ENCODE measurements around the gene STK32C. TPM values are rescaled to one million over a fixed set of nuclear protein-coding genes. Genes with fewer than 3 reads are reported as not detected.
"Not testable (repeated sequence)": the region's sequence is repeated elsewhere in the genome, so short reads cannot be mapped to it uniquely, and the experiment has no call there.

Gene STK32C
- total RNA-seq, 6 donors from 2014 or later, result 4.8 to 18.3 (median 15.6) TPM

GRCh38 chr10:132339276-132339675 lies 31.5 kb upstream of the STK32C start:
- DNase-seq (peak in 1 of 2 donors; percentile 18), ATAC-seq (ENCODE audit: low FRiP score in 2 of 2) (no peak)
- 89 to 98% methylated on average over 6 to 11 of the region's 11 CpGs for whole genome bisulfite sequencing, 2 donors
- H3K4me1 ChIP-seq, result peaks cover 10 to 29% (median 15%) of the 10 kb centered on the region in 4 donors
- no peaks in the 10 kb centered on the region for H3K27me3 ChIP-seq
- no peaks in the 10 kb centered on the region for H3K9me3 ChIP-seq
- no peak overlapping the region for H3K27ac ChIP-seq
- TF ChIP-seq POLR2A (IDR thresholded peaks at IDR 0.05) (no peak), POLR2AphosphoS5 (IDR thresholded peaks at IDR 0.05) (no peak), CTCF (IDR thresholded peaks at IDR 0.05) (no peak), EP300 (IDR thresholded peaks at IDR 0.05) (no peak)
- no peak overlapping the region for H3K4me3 ChIP-seq
- H3K36me3 ChIP-seq, result peaks cover 0 to 4% (median 0%) of the 10 kb centered on the region in 4 donors

DNA sequence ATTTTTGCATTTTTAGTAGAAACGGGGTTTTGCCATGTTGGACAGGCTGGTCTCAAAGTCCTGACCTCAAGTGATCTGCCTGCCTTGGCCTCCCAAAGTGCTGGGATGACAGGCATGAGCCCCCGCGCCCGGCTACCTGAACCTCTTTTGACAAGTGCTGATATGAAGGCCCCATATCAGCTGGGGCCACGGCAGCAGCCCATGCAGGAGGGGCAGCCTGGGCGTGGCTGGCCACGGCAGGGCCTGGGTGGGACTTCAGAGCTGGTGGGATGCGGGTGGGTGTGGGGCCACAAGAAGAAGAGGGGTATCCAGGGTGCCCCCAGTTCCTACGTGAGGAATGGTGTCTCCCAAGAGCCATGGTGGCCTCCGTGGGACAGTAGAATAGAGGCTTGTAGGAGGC lies 31.1 kb upstream of the STK32C start:
- no peaks in the 10 kb centered on the region for H3K9me3 ChIP-seq
- DNase-seq (peak; percentile 15 to 48), ATAC-seq (ENCODE audit: low FRiP score in 2 of 2) (no peak)
- 77 to 96% methylated on average over 10 of the region's 10 CpGs for WGBS, 2 donors
- H3K4me3 ChIP-seq, result no peak overlapping the region
- H3K36me3 ChIP-seq, result peaks cover 0 to 4% (median 0%) of the 10 kb centered on the region in 4 donors
- no peak overlapping the region for H3K27ac ChIP-seq
- peaks cover 10 to 29% (median 15%) of the 10 kb centered on the region in 4 donors for H3K4me1 ChIP-seq
- no peaks in the 10 kb centered on the region for H3K27me3 ChIP-seq
- TF ChIP-seq CTCF (IDR thresholded peaks at IDR 0.05) (no peak), POLR2AphosphoS5 (IDR thresholded peaks at IDR 0.05) (no peak), EP300 (IDR thresholded peaks at IDR 0.05) (no peak), POLR2A (IDR thresholded peaks at IDR 0.05) (no peak)

GRCh38 chr10:132337854-132338253 lies 30.1 kb upstream of the STK32C start:
- peak overlapping the region in 2 of 4 donors; percentile 48 to 53 for H3K4me3 ChIP-seq
- DNase-seq, result peak in 1 of 2 donors; percentile 12
- not testable (repeated sequence) for H3K9me3 ChIP-seq; H3K36me3 ChIP-seq; H3K27me3 ChIP-seq; ATAC-seq (ENCODE audit: low FRiP score in 2 of 2)
- peak overlapping the region; percentile 71 to 88 (median 84) for H3K27ac ChIP-seq
- 92 to 97% methylated on average over 7 of the region's 7 CpGs for WGBS, 2 donors
- peaks cover 13 to 37% (median 17%) of the 10 kb centered on the region in 4 donors for H3K4me1 ChIP-seq

GRCh38 chr10:132336919-132337407 lies 29.2 kb upstream of the STK32C start:
- ATAC-seq (ENCODE audit: low FRiP score in 2 of 2), result peak in 1 of 2 donors; percentile 32
- 28 to 30% methylated on average over 13 to 19 of the region's 19 CpGs for WGBS, 2 donors
- H3K4me1 ChIP-seq, result peaks cover 18 to 44% (median 21%) of the 10 kb centered on the region in 4 donors
- H3K9me3 ChIP-seq, result no peaks in the 10 kb centered on the region
- no peaks in the 10 kb centered on the region for H3K36me3 ChIP-seq
- DNase-seq, result peak in 1 of 2 donors; percentile 51
- no peaks in the 10 kb centered on the region for H3K27me3 ChIP-seq
- peak overlapping the region; percentile 71 to 88 (median 84) for H3K27ac ChIP-seq
- peak overlapping the region in 3 of 4 donors; percentile 44 to 53 (median 48) for H3K4me3 ChIP-seq
- TF ChIP-seq POLR2A (IDR thresholded peaks at IDR 0.05) (peak in 1 of 4 donors; percentile 57), EP300 (IDR thresholded peaks at IDR 0.05) (no peak), POLR2AphosphoS5 (IDR thresholded peaks at IDR 0.05) (peak in 1 of 2 donors; percentile 7)

DNA sequence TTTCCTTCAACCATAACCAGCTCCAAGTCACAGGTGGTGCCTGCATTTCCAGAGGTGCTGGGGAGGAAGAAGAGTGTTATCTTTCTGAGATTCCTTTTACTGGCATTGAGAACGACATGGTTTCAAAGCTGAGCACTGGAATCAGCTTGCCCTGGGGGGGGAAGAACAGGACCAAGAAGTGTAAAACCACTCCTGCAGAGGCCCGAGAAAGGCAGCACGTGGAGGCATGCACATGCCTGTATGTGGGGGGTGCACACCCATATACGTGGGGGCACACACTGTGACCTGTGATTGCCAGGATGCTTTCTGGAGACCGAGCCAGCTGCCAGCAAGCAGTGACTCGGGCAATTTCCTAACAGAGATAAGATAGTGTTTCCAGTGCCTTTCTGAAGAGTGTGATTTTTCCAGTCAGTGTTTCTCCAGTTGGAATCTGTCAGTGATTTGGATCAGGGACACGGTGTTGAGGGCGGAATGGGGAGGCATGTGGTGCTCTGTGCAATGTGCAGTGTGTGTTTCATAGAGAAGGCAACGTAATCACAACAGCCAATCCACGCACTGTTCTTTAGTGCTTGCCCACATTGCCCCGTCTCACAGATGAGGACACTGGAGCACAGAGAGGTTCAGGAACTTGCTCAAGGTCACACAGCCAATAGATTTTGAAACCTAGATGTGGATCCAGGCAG lies 28.5 kb upstream of the STK32C start:
- ATAC-seq (ENCODE audit: low FRiP score in 2 of 2), result no peak
- peak overlapping the region; percentile 71 to 88 (median 84) for H3K27ac ChIP-seq
- 38 to 43% methylated on average over 9 to 11 of the region's 11 CpGs for WGBS, 2 donors
- TF ChIP-seq EP300 (IDR thresholded peaks at IDR 0.05) (no peak), CTCF (IDR thresholded peaks at IDR 0.05) (no peak), POLR2A (IDR thresholded peaks at IDR 0.05) (no peak), POLR2AphosphoS5 (IDR thresholded peaks at IDR 0.05) (no peak)
- DNase-seq, result peak in 1 of 2 donors; percentile 19
- no peaks in the 10 kb centered on the region for H3K36me3 ChIP-seq
- peaks cover 18 to 47% (median 21%) of the 10 kb centered on the region in 4 donors for H3K4me1 ChIP-seq
- no peaks in the 10 kb centered on the region for H3K27me3 ChIP-seq
- H3K4me3 ChIP-seq, result peak overlapping the region in 3 of 4 donors; percentile 44 to 53 (median 48)
- no peaks in the 10 kb centered on the region for H3K9me3 ChIP-seq

Measured in upper lobe of left lung (tissue), 6 donors.